ENCODE data around the gene MIX23.

DNA sequence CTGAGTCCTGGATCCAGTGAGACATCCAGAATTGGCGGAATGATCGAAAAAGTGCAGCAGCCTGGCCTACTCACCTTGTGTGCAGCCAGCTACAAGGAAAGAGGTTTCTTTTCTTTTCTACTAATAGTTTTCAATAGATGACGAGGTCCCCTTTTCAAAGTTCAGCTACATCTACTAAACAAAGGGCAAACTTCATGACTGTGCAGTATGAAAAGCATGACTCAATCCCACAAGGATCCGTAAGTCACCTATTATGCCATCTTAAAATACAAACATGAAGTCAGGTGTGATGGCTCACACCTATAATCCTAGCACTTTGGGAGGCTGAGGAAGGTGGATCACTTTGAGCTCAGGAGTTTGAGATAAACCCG is 16.7 kb downstream of the MIX23 start:
- TF ChIP-seq, protein P1, sequence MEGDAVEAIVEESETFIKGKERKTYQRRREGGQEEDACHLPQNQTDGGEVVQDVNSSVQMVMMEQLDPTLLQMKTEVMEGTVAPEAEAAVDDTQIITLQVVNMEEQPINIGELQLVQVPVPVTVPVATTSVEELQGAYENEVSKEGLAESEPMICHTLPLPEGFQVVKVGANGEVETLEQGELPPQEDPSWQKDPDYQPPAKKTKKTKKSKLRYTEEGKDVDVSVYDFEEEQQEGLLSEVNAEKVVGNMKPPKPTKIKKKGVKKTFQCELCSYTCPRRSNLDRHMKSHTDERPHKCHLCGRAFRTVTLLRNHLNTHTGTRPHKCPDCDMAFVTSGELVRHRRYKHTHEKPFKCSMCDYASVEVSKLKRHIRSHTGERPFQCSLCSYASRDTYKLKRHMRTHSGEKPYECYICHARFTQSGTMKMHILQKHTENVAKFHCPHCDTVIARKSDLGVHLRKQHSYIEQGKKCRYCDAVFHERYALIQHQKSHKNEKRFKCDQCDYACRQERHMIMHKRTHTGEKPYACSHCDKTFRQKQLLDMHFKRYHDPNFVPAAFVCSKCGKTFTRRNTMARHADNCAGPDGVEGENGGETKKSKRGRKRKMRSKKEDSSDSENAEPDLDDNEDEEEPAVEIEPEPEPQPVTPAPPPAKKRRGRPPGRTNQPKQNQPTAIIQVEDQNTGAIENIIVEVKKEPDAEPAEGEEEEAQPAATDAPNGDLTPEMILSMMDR (IDR thresholded peaks at IDR 0.05): no peak
- no peak for TF ChIP-seq POLR2A (IDR thresholded peaks at IDR 0.05)
